SK-N-SH treated with all-trans-retinoic acid at 6 μM for 48 hours (cell line): Measurements from ENCODE around the gene SLC24A4.

Experiments
- ATAC-seq: fragments of 200-7000 bp; cut with Tn5 transposase; 3 replicates; pipeline ENCODE4 v1.9.1; 2020; ENCODE audit warnings: mild to moderate bottlenecking, moderate library complexity
- ARNTL ChIP-seq: fragments of 450-650 bp; formaldehyde crosslinking; IDR thresholded peaks from 2 replicates; pipeline ENCODE4 v1.5.0; 2020; ENCODE audit warnings: low read depth, mild to moderate bottlenecking, moderate library complexity, borderline replicate concordance
- BACH2 ChIP-seq: fragments of 250-450 bp; sonication (Bioruptor Pico); IDR thresholded peaks from 2 replicates; pipeline ENCODE4 v1.9.0; 2021; ENCODE audit warnings: mild to moderate bottlenecking, borderline replicate concordance
- CSDC2 ChIP-seq: fragments of 250-450 bp; sonication (Bioruptor Pico); IDR thresholded peaks from 2 replicates; pipeline ENCODE4 v1.5.0; 2020; ENCODE audit warnings: mild to moderate bottlenecking, moderate library complexity
- ESRRG ChIP-seq: fragments of 250-450 bp; sonication (Bioruptor Pico); IDR thresholded peaks from 2 replicates; pipeline ENCODE4 v1.6.1; 2021; ENCODE audit warnings: mild to moderate bottlenecking
- ISL1 ChIP-seq: fragments of 250-450 bp; sonication (Bioruptor Pico); IDR thresholded peaks from 2 replicates; pipeline ENCODE4 v2.1.2; 2022; ENCODE audit warnings: mild to moderate bottlenecking, moderate library complexity
- OSR1 ChIP-seq: fragments of 250-450 bp; sonication (Bioruptor Pico); IDR thresholded peaks from 2 replicates; pipeline ENCODE4 v1.8.0; 2022; ENCODE audit warnings: moderate library complexity, mild to moderate bottlenecking, inconsistent platforms
- RARB ChIP-seq: fragments of 250-450 bp; sonication (Bioruptor Pico); IDR thresholded peaks from 2 replicates; pipeline ENCODE4 v1.8.0; 2021; ENCODE audit warnings: mild to moderate bottlenecking, moderate library complexity
- SNAI2 ChIP-seq: fragments of 250-450 bp; sonication (Bioruptor Pico); IDR thresholded peaks from 2 replicates; pipeline ENCODE4 v1.5.0; 2020; ENCODE audit warnings: mild to moderate bottlenecking, moderate library complexity
- TOX ChIP-seq: fragments of 250-450 bp; sonication (Bioruptor Pico); IDR thresholded peaks from 2 replicates; pipeline ENCODE4 v1.8.0; 2021; ENCODE audit warnings: mild to moderate bottlenecking, moderate library complexity, borderline replicate concordance
- ZC3H10 ChIP-seq: fragments of 250-450 bp; sonication (Bioruptor Pico); IDR thresholded peaks from 2 replicates; pipeline ENCODE4 v1.5.1; 2021; ENCODE audit warnings: mild to moderate bottlenecking, moderate library complexity
- ZFP3 ChIP-seq: fragments of 250-450 bp; sonication (Bioruptor Pico); IDR thresholded peaks from 2 replicates; pipeline ENCODE4 v1.5.0; 2020; ENCODE audit warnings: mild to moderate bottlenecking, moderate library complexity
- ZFP30 ChIP-seq: fragments of 450-650 bp; formaldehyde crosslinking; IDR thresholded peaks from 2 replicates; pipeline ENCODE4 v1.5.0; 2022; ENCODE audit warnings: mild to moderate bottlenecking, moderate library complexity
- ZNF8 ChIP-seq: fragments of 450-650 bp; formaldehyde crosslinking; IDR thresholded peaks from 2 replicates; pipeline ENCODE4 v1.5.0; 2020; ENCODE audit warnings: mild to moderate bottlenecking, moderate library complexity
- TF ChIP-seq, protein P1 (sequence below): fragments of 250-450 bp; sonication (Bioruptor Pico); IDR thresholded peaks from 2 replicates; pipeline ENCODE4 v1.5.1; 2020; ENCODE audit warnings: low read depth, mild to moderate bottlenecking, moderate library complexity
- TF ChIP-seq, protein P2 (sequence below): fragments of 250-450 bp; sonication (Bioruptor Pico); IDR thresholded peaks from 2 replicates; pipeline ENCODE4 v1.8.0; 2020; ENCODE audit warnings: mild to moderate bottlenecking, moderate library complexity, borderline replicate concordance
- TF ChIP-seq, protein P3 (sequence below): fragments of 250-450 bp; sonication (Bioruptor Pico); IDR thresholded peaks from 2 replicates; pipeline ENCODE4 v1.8.0; 2021; ENCODE audit warnings: low read depth, mild to moderate bottlenecking, moderate library complexity, borderline replicate concordance

Gene SLC24A4

DNA sequence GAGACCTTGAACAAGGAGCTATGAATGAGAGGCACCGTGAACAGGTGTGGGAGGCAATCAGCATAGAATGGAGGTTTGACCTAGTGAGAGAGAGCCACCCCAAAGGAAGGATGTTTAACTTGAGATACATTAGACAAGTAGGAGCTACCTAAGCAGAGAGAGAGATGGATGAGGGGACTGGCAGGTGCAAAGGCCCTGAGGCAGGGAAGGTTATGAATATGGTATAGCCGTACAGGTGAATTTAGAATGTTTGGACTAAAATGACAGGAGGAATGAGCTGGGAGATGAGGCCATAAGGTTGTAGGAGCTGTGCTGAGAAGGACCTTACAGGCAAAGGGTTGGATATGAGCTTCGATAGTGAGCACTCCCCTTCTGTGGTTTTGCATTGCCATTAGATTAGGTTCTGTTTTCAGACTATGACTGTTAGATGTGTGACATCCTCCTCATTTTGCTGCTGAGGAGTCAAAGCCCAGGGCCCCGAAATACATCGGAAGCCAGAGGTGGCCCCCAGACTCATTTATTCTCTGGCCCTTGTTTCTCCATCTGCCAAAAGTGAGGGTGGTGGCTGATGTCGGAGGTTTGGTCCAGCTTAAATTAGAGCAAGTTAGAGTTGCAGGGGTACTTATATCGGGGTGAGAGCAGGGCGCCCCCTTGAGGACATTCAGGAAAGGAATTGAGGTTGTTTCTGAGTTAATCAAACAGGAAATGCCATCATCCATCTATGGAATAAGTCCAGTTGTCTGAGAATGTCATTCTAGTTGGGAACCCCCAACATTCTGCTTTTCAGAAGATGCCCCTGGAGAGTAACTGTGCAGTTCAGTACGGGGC lies 29.4 kb downstream of the SLC24A4 start:
- ATAC-seq, result no peak
- no peak for TF ChIP-seq ARNTL (CRISPR knock-in tag)
- TF ChIP-seq, protein P1, sequence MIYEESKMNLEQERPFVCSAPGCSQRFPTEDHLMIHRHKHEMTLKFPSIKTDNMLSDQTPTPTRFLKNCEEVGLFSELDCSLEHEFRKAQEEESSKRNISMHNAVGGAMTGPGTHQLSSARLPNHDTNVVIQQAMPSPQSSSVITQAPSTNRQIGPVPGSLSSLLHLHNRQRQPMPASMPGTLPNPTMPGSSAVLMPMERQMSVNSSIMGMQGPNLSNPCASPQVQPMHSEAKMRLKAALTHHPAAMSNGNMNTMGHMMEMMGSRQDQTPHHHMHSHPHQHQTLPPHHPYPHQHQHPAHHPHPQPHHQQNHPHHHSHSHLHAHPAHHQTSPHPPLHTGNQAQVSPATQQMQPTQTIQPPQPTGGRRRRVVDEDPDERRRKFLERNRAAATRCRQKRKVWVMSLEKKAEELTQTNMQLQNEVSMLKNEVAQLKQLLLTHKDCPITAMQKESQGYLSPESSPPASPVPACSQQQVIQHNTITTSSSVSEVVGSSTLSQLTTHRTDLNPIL (CRISPR knock-in tag), result no peak

DNA sequence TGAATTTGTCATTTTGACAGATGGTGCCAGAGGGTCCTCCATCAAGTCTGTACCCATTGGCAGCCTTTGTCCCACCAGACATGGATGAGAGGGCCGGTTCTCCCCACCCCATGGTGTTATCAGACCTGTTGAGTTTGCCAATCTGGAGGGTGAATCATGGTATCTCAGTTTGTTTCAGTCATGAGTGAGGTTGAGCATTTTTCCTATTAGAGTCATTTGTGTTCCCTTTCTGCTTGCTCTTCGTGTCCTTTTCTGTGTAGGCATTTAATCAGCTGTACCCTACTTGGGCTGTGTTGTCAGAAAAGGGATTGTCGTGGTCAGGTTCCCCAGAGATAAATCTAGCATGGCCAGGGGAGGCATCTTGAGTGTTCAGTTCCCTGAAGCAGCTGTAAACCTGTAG lies 30.5 kb downstream of the SLC24A4 start:
- no peak for ATAC-seq
- TF ChIP-seq BACH2 (CRISPR knock-in tag) (no peak), ZNF8 (CRISPR knock-in tag) (no peak), SNAI2 (CRISPR knock-in tag) (no peak), CSDC2 (CRISPR knock-in tag) (no peak), ZC3H10 (CRISPR knock-in tag) (no peak), ARNTL (CRISPR knock-in tag) (no peak), ESRRG (no peak)
- TF ChIP-seq, protein P2, sequence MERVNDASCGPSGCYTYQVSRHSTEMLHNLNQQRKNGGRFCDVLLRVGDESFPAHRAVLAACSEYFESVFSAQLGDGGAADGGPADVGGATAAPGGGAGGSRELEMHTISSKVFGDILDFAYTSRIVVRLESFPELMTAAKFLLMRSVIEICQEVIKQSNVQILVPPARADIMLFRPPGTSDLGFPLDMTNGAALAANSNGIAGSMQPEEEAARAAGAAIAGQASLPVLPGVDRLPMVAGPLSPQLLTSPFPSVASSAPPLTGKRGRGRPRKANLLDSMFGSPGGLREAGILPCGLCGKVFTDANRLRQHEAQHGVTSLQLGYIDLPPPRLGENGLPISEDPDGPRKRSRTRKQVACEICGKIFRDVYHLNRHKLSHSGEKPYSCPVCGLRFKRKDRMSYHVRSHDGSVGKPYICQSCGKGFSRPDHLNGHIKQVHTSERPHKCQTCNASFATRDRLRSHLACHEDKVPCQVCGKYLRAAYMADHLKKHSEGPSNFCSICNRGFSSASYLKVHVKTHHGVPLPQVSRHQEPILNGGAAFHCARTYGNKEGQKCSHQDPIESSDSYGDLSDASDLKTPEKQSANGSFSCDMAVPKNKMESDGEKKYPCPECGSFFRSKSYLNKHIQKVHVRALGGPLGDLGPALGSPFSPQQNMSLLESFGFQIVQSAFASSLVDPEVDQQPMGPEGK (CRISPR knock-in tag), result no peak
- TF ChIP-seq, protein P1 (CRISPR knock-in tag), result no peak
- TF ChIP-seq, protein P3, sequence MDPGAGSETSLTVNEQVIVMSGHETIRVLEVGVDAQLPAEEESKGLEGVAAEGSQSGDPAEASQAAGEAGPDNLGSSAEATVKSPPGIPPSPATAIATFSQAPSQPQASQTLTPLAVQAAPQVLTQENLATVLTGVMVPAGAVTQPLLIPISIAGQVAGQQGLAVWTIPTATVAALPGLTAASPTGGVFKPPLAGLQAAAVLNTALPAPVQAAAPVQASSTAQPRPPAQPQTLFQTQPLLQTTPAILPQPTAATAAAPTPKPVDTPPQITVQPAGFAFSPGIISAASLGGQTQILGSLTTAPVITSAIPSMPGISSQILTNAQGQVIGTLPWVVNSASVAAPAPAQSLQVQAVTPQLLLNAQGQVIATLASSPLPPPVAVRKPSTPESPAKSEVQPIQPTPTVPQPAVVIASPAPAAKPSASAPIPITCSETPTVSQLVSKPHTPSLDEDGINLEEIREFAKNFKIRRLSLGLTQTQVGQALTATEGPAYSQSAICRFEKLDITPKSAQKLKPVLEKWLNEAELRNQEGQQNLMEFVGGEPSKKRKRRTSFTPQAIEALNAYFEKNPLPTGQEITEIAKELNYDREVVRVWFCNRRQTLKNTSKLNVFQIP (CRISPR knock-in tag), result no peak

DNA sequence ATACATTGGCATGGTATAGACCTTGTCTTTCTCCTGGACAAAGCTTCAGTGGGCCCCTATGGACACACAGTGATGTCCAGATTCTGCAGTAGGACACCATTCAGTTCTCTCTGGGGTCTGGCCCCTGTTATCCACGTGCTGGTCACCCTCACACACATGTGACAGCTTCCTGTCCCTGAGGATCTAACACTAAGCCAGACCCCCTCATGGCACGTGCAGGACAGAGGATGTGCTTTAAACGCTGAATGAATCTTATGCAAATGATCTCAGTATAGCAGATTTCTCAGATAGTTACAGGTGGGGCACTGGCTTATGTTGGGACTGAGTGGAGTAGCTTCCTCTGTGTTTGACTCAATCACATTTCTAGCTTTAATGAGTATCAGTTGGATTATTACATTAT lies 33.7 kb downstream of the SLC24A4 start:
- TF ChIP-seq, protein P2 (CRISPR knock-in tag), result no peak
- no peak for TF ChIP-seq CSDC2 (CRISPR knock-in tag)
- TF ChIP-seq ISL1 (CRISPR knock-in tag), result no peak
- TF ChIP-seq ZFP30 (CRISPR knock-in tag), result no peak
- no peak for TF ChIP-seq OSR1 (CRISPR knock-in tag)
- no peak for TF ChIP-seq TOX (CRISPR knock-in tag)
- no peak for TF ChIP-seq BACH2 (CRISPR knock-in tag)
- no peak for TF ChIP-seq ZFP3 (CRISPR knock-in tag)
- ATAC-seq, result no peak

DNA sequence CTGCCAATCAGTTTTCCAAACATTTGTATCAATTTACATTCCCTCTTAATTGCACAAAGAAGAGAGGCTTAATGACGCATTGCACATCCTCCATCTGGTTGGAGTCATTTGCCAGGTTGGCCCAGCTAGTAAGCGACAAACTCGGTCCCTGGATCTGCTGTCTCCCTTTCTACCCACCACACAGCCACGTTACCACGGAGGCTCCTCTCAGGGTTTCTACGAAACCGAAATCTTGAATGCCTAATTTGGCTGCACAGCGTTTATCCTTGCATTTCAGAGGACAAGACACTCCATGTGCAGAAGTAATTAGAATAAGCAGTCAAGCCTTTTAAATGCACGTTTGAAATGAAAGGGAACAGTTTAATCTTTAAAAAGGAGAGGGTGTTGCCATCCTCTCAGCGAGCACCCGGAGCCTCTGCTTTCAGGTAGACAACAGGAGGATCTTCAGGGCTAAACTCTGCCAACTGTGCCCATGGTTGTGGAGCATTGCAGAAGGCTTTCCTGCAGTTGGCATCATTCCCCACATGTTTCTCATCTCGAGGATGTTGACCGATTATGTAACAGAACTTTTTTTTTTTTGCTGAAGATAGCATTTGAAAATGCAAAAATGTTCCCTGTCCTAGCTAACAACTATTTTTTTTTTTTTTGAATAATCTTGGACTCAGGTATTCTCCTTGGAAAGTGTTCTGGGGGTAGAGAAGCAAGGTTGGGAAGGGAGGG lies 37.8 kb downstream of the SLC24A4 start:
- TF ChIP-seq, protein P1 (CRISPR knock-in tag), result no peak
- TF ChIP-seq ZFP3 (CRISPR knock-in tag) (no peak), RARB (CRISPR knock-in tag) (no peak)

More for the DNA sequence above, 37.8 kb downstream of the SLC24A4 start:
- no peak for ATAC-seq
